Spinal cord (tissue), 10 donors: ENCODE data around the gene C11orf65. TPM values are rescaled to one million over a fixed set of nuclear protein-coding genes. Genes with fewer than 3 reads are reported as not detected.
"Not testable (repeated sequence)": the region's sequence is repeated elsewhere in the genome, so short reads cannot be mapped to it uniquely, and the experiment has no call there.

Source experiments
- DNase-seq, 6 donors: peaks; one replicate each; pipeline versions ENCODE4 v3.0.0 to v3.0.0-alpha.2; 2013 to 2015; ENCODE audit warnings: low spot score in 6 of 6, low read depth in 4 of 6
- H3K27ac ChIP-seq: one replicate; pipeline ENCODE4 v1.5.1; 2013; ENCODE audit warnings: low read depth, low read length, control low read depth
- H3K27me3 ChIP-seq: one replicate; pipeline ENCODE4 v1.6.1; 2013; ENCODE audit warnings: low read length; ENCODE audit not compliant: control insufficient read depth, insufficient read depth
- H3K36me3 ChIP-seq: one replicate; pipeline ENCODE4 v1.6.1; 2013; ENCODE audit warnings: low read length; ENCODE audit not compliant: control insufficient read depth, insufficient read depth
- H3K4me1 ChIP-seq: one replicate; pipeline ENCODE4 v1.6.1; 2013; ENCODE audit warnings: low read length; ENCODE audit not compliant: control insufficient read depth, insufficient read depth
- H3K4me3 ChIP-seq: one replicate; pipeline ENCODE4 v1.5.1; 2013; ENCODE audit warnings: low read depth, low read length, control low read depth
- H3K9me3 ChIP-seq: one replicate; pipeline ENCODE4 v1.6.1; 2013; ENCODE audit warnings: low read length; ENCODE audit not compliant: control insufficient read depth, insufficient read depth
- WGBS: methylation state at CpG from one replicate; pipeline ENCODE4 v1.1.5; 2013; ENCODE audit warnings: missing lambda C conversion rate; ENCODE audit not compliant: insufficient coverage; 5-methylcytosine and 5-hydroxymethylcytosine counted together
- polyA plus RNA-seq, 2 donors: library from polyadenylated mRNA; unstranded; fragments of 120-200 nt; gene quantifications; one replicate each; pipeline ENCODE4 v1.2.1, GENCODE V29; 2013; ENCODE audit not compliant: insufficient read length in 2 of 2
- total RNA-seq, 2 donors: library from RNA; depleted of rRNA in 1 of 2; stranded (reverse); fragments of 120-200 nt in 1 of 2; fragments of >200 nt in 1 of 2; gene quantifications; one replicate each; pipeline versions ENCODE4 v1.2.3 to v1.2.4, GENCODE V29; 2013 to 2014
- donor health status: healthy.

The C11orf65 gene
- total and polyA plus RNA-seq, 4 donors = 0.84 to 1.5 (median 1.1) TPM

- Histone ChIP-seq H3K27me3 (no peaks in the 10 kb centered on the region), H3K9me3 (no peaks in the 10 kb centered on the region), H3K27ac (no peak overlapping the region), H3K4me3 (no peak overlapping the region), H3K4me1 (no peaks in the 10 kb centered on the region), H3K36me3 (no peaks in the 10 kb centered on the region)
- DNase-seq = no peak
- no CpG with 5 or more reads among the region's 1 CpG for WGBS
Measured at GRCh38 chr11:108431370-108431769, 36.0 kb downstream of the C11orf65 start.

GRCh38 chr11:108417551-108417950 lies 49.8 kb downstream of the C11orf65 start:
- DNase-seq = peak in 1 of 6 donors; percentile 6
- not testable (repeated sequence) for H3K27ac ChIP-seq, H3K9me3 ChIP-seq, H3K27me3 ChIP-seq, H3K36me3 ChIP-seq, H3K4me3 ChIP-seq, H3K4me1 ChIP-seq
- WGBS = 67% methylated on average over 1 of the region's 2 CpGs

- no peak for DNase-seq
- no peaks in the 10 kb centered on the region for H3K36me3 ChIP-seq
- no peak overlapping the region for H3K4me3 ChIP-seq
- peaks cover 4% of the 10 kb centered on the region for H3K9me3 ChIP-seq
- H3K27ac ChIP-seq = no peak overlapping the region
- H3K27me3 ChIP-seq = no peaks in the 10 kb centered on the region
- no peaks in the 10 kb centered on the region for H3K4me1 ChIP-seq
Measured at GRCh38 chr11:108414958-108415357, 52.4 kb downstream of the C11orf65 start.

- Histone ChIP-seq H3K36me3 (no peaks in the 10 kb centered on the region), H3K9me3 (no peaks in the 10 kb centered on the region), H3K27me3 (no peaks in the 10 kb centered on the region), H3K4me3 (no peak overlapping the region), H3K4me1 (no peaks in the 10 kb centered on the region), H3K27ac (no peak overlapping the region)
- no peak for DNase-seq
- no CpG with 5 or more reads among the region's 1 CpG for WGBS
Measured at GRCh38 chr11:108405706-108406105, 61.6 kb downstream of the C11orf65 start.

GRCh38 chr11:108403052-108403451 lies 64.3 kb downstream of the C11orf65 start:
- H3K9me3 ChIP-seq = no peaks in the 10 kb centered on the region
- no peaks in the 10 kb centered on the region for H3K27me3 ChIP-seq
- no peak overlapping the region for H3K27ac ChIP-seq
- no peak for DNase-seq
- no peaks in the 10 kb centered on the region for H3K36me3 ChIP-seq
- no peak overlapping the region for H3K4me3 ChIP-seq
- no CpG with 5 or more reads among the region's 1 CpG for WGBS
- H3K4me1 ChIP-seq = no peaks in the 10 kb centered on the region

- Histone ChIP-seq H3K9me3 (no peaks in the 10 kb centered on the region), H3K36me3 (no peaks in the 10 kb centered on the region), H3K4me1 (no peaks in the 10 kb centered on the region), H3K27me3 (no peaks in the 10 kb centered on the region), H3K27ac (no peak overlapping the region), H3K4me3 (no peak overlapping the region)
- DNase-seq = no peak
- no CpG with 5 or more reads among the region's 1 CpG for WGBS
Measured at GRCh38 chr11:108402241-108402640, 65.1 kb downstream of the C11orf65 start.

- Histone ChIP-seq H3K36me3 (no peaks in the 10 kb centered on the region), H3K27ac (no peak overlapping the region), H3K4me3 (no peak overlapping the region), H3K9me3 (no peaks in the 10 kb centered on the region), H3K27me3 (no peaks in the 10 kb centered on the region), H3K4me1 (no peaks in the 10 kb centered on the region)
- WGBS = 69% methylated on average over 3 of the region's 6 CpGs
- peak in 1 of 6 donors; percentile 15 for DNase-seq
Measured at GRCh38 chr11:108398439-108398838, 68.9 kb downstream of the C11orf65 start.

DNA sequence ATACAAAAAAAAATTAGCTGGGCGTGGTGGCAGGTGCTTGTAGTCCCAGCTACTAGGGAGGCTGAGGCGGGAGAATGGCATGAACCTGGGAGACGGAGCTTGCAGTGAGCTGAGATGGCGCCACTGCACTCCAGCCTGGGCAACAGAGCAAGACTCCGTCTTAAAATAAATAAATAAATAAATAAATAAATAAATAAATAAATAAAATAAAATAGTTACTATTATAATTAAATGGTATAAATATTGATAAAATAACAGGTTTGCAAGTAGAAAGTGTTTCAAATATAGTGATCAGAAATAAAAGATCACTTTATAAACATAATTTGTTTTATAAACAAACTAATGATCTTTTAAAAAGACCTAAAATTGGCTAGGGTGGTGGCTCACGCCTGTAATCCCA lies 70.7 kb downstream of the C11orf65 start:
- H3K9me3 ChIP-seq, H3K27me3 ChIP-seq, H3K4me3 ChIP-seq, H3K27ac ChIP-seq, H3K36me3 ChIP-seq, DNase-seq, H3K4me1 ChIP-seq: not testable (repeated sequence)
- WGBS = 71% methylated on average over 1 of the region's 6 CpGs

DNA sequence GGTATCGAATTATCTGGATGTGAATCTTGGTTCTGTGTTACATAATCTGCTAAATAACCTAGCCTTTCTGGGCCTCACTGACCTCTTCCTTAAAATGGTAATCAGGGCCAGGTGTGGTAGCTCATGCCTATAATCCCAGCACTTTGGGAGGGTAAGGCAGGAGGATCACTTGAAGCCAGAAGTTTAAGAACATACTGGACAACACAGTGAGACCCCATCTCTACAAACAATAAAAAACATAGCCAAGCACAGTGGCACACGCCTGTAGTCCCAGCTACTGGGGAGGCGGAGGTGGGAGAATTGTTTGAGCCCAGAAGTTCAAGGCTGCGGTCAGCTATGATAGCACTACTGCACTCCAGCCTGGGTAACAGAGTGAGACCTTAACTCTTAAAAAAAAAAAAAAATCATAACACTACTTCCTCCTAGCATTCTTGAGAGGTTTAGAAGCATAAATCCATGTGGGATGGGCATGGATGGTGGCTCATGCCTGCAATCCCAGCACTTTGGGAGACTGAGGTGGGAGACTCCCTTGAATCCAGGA lies 72.5 kb downstream of the C11orf65 start:
- no peak overlapping the region for H3K4me3 ChIP-seq
- H3K27ac ChIP-seq = no peak overlapping the region
- no peaks in the 10 kb centered on the region for H3K4me1 ChIP-seq
- H3K36me3 ChIP-seq = no peaks in the 10 kb centered on the region
- H3K27me3 ChIP-seq = no peaks in the 10 kb centered on the region
- WGBS = no CpG with 5 or more reads among the region's 4 CpGs
- no peak for DNase-seq
- H3K9me3 ChIP-seq = no peaks in the 10 kb centered on the region

GRCh38 chr11:108393046-108393445 lies 74.3 kb downstream of the C11orf65 start:
- peak in 1 of 6 donors; percentile 5 for DNase-seq
- Histone ChIP-seq H3K27ac (no peak overlapping the region), H3K4me1 (no peaks in the 10 kb centered on the region), H3K9me3 (no peaks in the 10 kb centered on the region), H3K4me3 (no peak overlapping the region), H3K27me3 (no peaks in the 10 kb centered on the region), H3K36me3 (no peaks in the 10 kb centered on the region)
- WGBS = no CpG with 5 or more reads among the region's 1 CpG
